Loucy (cell line): ENCODE data around the gene REM1.

Source experiments
- EZH2phosphoT487 ChIP-seq: fragments of 200-600 bp; IDR thresholded peaks from 2 replicates; pipeline ENCODE4 v1.6.1; 2018; ENCODE audit warnings: antibody characterized with exemption, mild to moderate bottlenecking, moderate library complexity, borderline replicate concordance
- TF ChIP-seq, protein P1 (sequence below): fragments of 200-600 bp; sonication (generic); conservative IDR thresholded peaks from 2 replicates; pipeline ENCODE4 v1.5.1; 2014; ENCODE audit warnings: mild to moderate bottlenecking, antibody characterized with exemption, low read length

DNA sequence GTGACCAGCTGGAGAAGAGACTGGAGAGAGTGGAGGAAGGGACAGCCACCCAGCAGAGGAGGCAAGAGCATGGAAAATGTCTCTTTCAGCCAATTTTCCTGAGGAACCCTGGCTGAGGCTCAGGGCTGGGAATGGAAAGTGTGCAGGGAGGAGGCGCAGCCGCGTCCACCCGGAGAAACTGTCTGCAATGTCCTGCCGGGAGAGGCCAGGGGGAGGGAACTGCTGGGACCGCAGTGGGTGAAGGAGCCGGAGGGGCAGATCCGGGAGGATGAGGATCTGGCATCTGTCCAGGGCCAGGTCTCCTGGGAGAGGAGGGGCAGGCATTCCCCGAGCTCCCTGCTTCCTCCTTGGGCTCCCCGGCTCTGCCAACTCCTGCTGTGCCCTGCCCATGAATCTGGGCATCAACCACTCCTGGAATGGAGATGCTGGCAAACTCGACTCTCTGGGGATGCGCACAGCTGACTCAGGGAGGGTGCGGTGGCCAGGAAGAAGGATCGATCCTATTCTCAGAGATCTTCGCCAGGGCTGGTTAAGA is 21.7 kb downstream of the REM1 start:
- TF ChIP-seq, protein P1, sequence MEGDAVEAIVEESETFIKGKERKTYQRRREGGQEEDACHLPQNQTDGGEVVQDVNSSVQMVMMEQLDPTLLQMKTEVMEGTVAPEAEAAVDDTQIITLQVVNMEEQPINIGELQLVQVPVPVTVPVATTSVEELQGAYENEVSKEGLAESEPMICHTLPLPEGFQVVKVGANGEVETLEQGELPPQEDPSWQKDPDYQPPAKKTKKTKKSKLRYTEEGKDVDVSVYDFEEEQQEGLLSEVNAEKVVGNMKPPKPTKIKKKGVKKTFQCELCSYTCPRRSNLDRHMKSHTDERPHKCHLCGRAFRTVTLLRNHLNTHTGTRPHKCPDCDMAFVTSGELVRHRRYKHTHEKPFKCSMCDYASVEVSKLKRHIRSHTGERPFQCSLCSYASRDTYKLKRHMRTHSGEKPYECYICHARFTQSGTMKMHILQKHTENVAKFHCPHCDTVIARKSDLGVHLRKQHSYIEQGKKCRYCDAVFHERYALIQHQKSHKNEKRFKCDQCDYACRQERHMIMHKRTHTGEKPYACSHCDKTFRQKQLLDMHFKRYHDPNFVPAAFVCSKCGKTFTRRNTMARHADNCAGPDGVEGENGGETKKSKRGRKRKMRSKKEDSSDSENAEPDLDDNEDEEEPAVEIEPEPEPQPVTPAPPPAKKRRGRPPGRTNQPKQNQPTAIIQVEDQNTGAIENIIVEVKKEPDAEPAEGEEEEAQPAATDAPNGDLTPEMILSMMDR, result no peak
- no peak for TF ChIP-seq EZH2phosphoT487
